OCI-LY7 (cell line): ENCODE measurements around the gene KAT2B.

Experiments used
- EZH2phosphoT487 ChIP-seq: fragments of 200-600 bp; sonication (generic); IDR thresholded peaks from 2 replicates; pipeline ENCODE4 v1.6.1; 2018; ENCODE audit warnings: low read depth, borderline replicate concordance, mild to moderate bottlenecking, mixed run types, antibody characterized with exemption, low read length, moderate library complexity, mixed read lengths
- TF ChIP-seq, protein P1 (sequence below): fragments of 200-600 bp; sonication (generic); conservative IDR thresholded peaks from 2 replicates; pipeline ENCODE4 v1.5.1; 2014; ENCODE audit warnings: mild to moderate bottlenecking, antibody characterized with exemption, low read length, moderate library complexity, mixed read lengths

GRCh38 chr3:20110826-20111225 lies 70.6 kb downstream of the KAT2B start:
- no peak for TF ChIP-seq EZH2phosphoT487
- TF ChIP-seq, protein P1, sequence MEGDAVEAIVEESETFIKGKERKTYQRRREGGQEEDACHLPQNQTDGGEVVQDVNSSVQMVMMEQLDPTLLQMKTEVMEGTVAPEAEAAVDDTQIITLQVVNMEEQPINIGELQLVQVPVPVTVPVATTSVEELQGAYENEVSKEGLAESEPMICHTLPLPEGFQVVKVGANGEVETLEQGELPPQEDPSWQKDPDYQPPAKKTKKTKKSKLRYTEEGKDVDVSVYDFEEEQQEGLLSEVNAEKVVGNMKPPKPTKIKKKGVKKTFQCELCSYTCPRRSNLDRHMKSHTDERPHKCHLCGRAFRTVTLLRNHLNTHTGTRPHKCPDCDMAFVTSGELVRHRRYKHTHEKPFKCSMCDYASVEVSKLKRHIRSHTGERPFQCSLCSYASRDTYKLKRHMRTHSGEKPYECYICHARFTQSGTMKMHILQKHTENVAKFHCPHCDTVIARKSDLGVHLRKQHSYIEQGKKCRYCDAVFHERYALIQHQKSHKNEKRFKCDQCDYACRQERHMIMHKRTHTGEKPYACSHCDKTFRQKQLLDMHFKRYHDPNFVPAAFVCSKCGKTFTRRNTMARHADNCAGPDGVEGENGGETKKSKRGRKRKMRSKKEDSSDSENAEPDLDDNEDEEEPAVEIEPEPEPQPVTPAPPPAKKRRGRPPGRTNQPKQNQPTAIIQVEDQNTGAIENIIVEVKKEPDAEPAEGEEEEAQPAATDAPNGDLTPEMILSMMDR: no peak
